ENCODE measurements around the gene PRDM2.

Gene PRDM2

DNA sequence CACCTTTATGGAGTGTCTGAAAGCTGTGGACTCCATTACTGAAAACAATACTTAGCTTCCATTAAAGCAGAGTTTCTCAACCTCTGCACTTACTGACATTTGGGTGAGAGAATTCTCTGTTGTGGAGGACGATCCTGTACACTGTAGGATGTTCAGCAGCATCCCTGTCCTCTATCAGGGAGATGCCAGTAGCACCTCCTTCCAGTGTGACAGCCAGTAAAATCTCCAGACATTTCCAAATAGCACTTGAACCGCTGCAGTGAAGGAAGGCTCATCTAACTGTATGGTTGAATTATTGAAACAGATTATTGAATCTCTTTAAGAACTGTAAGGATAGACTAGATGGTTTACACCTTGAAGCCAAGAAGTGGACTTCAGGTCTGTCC is 3.1 kb downstream of the PRDM2 start:
- H3K79me2 ChIP-seq (ENCODE audit: insufficient read depth, low read length) = peaks cover 56% of the 10 kb centered on the region
- peak overlapping the region; percentile 84 for H3K4me2 ChIP-seq (ENCODE audit: low read length)
- no peak overlapping the region for H2AFZ ChIP-seq (ENCODE audit: low read length)
- H4K20me1 ChIP-seq (ENCODE audit: insufficient read depth, low read length) = no peaks in the 10 kb centered on the region
- 0 out of 2 replicates have a peak, but pooled peaks cover 4% of the 10 kb centered on the region for H3F3A ChIP-seq (ENCODE audit: insufficient read depth, low read length)
- H3K4me3 ChIP-seq (ENCODE audit: low read depth, low read length, poor library complexity, severe bottlenecking) = peak overlapping the region; percentile 71
- no peaks in the 10 kb centered on the region for H3K27me3 ChIP-seq (ENCODE audit: insufficient read depth, low read length)
- TF ChIP-seq, protein P1, sequence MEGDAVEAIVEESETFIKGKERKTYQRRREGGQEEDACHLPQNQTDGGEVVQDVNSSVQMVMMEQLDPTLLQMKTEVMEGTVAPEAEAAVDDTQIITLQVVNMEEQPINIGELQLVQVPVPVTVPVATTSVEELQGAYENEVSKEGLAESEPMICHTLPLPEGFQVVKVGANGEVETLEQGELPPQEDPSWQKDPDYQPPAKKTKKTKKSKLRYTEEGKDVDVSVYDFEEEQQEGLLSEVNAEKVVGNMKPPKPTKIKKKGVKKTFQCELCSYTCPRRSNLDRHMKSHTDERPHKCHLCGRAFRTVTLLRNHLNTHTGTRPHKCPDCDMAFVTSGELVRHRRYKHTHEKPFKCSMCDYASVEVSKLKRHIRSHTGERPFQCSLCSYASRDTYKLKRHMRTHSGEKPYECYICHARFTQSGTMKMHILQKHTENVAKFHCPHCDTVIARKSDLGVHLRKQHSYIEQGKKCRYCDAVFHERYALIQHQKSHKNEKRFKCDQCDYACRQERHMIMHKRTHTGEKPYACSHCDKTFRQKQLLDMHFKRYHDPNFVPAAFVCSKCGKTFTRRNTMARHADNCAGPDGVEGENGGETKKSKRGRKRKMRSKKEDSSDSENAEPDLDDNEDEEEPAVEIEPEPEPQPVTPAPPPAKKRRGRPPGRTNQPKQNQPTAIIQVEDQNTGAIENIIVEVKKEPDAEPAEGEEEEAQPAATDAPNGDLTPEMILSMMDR (IDR thresholded peaks at IDR 0.05; ENCODE audit: low read length) = no peak
- no peak for TF ChIP-seq EZH2 (IDR thresholded peaks at IDR 0.05; ENCODE audit: borderline replicate concordance, low read length)
- peaks cover 9% of the 10 kb centered on the region; the same call in 1 of the 2 replicates for H3K36me3 ChIP-seq (ENCODE audit: insufficient read depth, low read length)
- peak overlapping the region; percentile 96 for H3K27ac ChIP-seq (ENCODE audit: low read depth, low read length, poor library complexity, severe bottlenecking)
- H3K4me1 ChIP-seq (ENCODE audit: insufficient read depth, low read length, severe bottlenecking) = peaks cover 80% of the 10 kb centered on the region
- peaks cover 1% of the 10 kb centered on the region; the same call in 1 of the 2 replicates for H3K9me3 ChIP-seq (ENCODE audit: low read length)
- H3K9ac ChIP-seq (ENCODE audit: low read length) = peak overlapping the region; percentile 52
- H3K9me2 ChIP-seq (ENCODE audit: low read depth, low read length) = no peaks in the 10 kb centered on the region

DNA sequence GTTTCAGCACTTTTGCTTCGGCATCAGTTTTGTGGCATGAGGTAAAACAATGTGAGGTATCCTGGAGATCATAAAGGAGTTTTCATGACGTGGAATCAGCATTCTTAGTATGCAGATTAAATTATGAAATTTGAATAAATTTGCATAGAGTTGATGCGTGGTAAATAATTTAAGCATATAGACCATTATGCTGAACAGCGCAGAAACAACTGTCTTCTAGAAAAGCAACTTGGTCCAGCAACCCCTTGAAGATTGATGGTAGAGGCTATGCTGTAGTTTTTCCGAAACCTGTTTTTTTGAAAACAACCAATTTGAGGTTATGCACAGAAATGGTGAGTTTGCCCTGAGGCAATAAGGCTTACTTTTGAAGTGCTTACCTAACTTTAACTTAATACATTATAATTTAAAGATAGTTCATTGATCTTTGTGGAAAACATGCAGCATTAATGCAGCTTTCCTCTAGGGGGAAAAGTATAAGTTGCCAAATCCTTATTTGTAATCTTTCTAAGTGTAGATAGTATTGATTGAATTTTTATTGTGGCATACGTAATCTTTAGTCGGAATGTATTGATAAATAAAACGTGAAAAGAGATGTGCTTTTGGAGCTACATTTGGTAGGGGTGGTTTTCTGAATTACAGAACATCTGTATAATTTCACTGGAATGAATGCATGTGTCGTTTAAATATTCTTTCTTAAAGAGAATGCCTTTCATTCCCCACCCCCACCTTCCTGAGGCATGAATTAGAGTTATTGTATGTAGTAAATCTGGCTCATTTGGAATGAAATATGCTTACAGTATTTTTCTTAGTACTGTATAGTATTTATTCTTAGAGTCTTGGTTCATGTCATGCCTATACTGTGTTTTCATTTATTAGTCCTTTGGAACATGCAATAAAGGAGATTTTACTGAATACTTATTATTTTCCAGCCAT is 3.8 kb downstream of the PRDM2 start:
- Histone ChIP-seq H3K9me2 (ENCODE audit: low read depth, low read length) (no peaks in the 10 kb centered on the region), H3K27ac (ENCODE audit: low read depth, low read length, poor library complexity, severe bottlenecking) (peak overlapping the region; percentile 96), H3K79me2 (ENCODE audit: insufficient read depth, low read length) (peaks cover 60% of the 10 kb centered on the region), H3K27me3 (ENCODE audit: insufficient read depth, low read length) (no peaks in the 10 kb centered on the region), H3K9me3 (ENCODE audit: low read length) (no peaks in the 10 kb centered on the region), H4K20me1 (ENCODE audit: insufficient read depth, low read length) (no peaks in the 10 kb centered on the region), H2AFZ (ENCODE audit: low read length) (no peak overlapping the region), H3K4me2 (ENCODE audit: low read length) (peak overlapping the region; percentile 84), H3K36me3 (ENCODE audit: insufficient read depth, low read length) (peaks cover 9% of the 10 kb centered on the region; the same call in 1 of the 2 replicates), H3K4me1 (ENCODE audit: insufficient read depth, low read length, severe bottlenecking) (peaks cover 87% of the 10 kb centered on the region), H3K9ac (ENCODE audit: low read length) (peak overlapping the region; percentile 52), H3F3A (ENCODE audit: insufficient read depth, low read length) (0 out of 2 replicates have a peak, but pooled peaks cover 4% of the 10 kb centered on the region), H3K4me3 (ENCODE audit: low read depth, low read length, poor library complexity, severe bottlenecking) (peak overlapping the region; percentile 71)
- TF ChIP-seq EZH2 (IDR thresholded peaks at IDR 0.05; ENCODE audit: borderline replicate concordance, low read length) = no peak
- TF ChIP-seq, protein P1 (IDR thresholded peaks at IDR 0.05; ENCODE audit: low read length) = no peak

DNA sequence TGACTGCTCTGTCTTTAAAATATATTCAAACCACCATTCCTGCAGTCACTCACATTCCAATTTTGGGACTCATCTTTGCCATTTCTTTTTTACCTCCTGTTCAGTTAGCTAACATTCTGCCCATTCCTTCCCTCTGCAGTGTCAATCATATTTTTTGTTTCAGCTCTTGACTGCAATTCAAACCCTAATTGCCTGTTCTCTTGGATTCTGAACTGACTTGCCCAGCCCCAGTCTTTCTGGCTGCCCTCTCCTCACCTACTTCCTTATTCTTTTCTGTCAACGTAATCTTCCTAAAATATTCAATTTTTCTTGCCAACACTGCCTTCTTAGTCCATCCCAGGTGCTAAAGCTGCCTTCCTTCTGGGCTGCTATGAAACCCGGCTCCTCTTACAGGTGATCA is 6.1 kb downstream of the PRDM2 start:
- H3K4me2 ChIP-seq (ENCODE audit: low read length) = 0 out of 2 replicates have a peak overlapping the region, but pooled peaks have one; percentile 3
- H3K4me1 ChIP-seq (ENCODE audit: insufficient read depth, low read length, severe bottlenecking) = peaks cover 98% of the 10 kb centered on the region
- peaks cover 9% of the 10 kb centered on the region; the same call in 1 of the 2 replicates for H3K36me3 ChIP-seq (ENCODE audit: insufficient read depth, low read length)
- H3K79me2 ChIP-seq (ENCODE audit: insufficient read depth, low read length) = peaks cover 81% of the 10 kb centered on the region
- no peaks in the 10 kb centered on the region for H3K27me3 ChIP-seq (ENCODE audit: insufficient read depth, low read length)
- H3K27ac ChIP-seq (ENCODE audit: low read depth, low read length, poor library complexity, severe bottlenecking) = no peak overlapping the region
- no peak overlapping the region for H2AFZ ChIP-seq (ENCODE audit: low read length)
- no peaks in the 10 kb centered on the region for H4K20me1 ChIP-seq (ENCODE audit: insufficient read depth, low read length)
- H3K9me3 ChIP-seq (ENCODE audit: low read length) = no peaks in the 10 kb centered on the region
- TF ChIP-seq EZH2 (IDR thresholded peaks at IDR 0.05; ENCODE audit: borderline replicate concordance, low read length) = no peak
- TF ChIP-seq, protein P1 (IDR thresholded peaks at IDR 0.05; ENCODE audit: low read length) = no peak
- H3F3A ChIP-seq (ENCODE audit: insufficient read depth, low read length) = 0 out of 2 replicates have a peak, but pooled peaks cover 4% of the 10 kb centered on the region
- no peak overlapping the region for H3K4me3 ChIP-seq (ENCODE audit: low read depth, low read length, poor library complexity, severe bottlenecking)
- no peak overlapping the region for H3K9ac ChIP-seq (ENCODE audit: low read length)
- no peaks in the 10 kb centered on the region for H3K9me2 ChIP-seq (ENCODE audit: low read depth, low read length)

Measured in OCI-LY1 (cell line).